GM19025 (cell line): Measurements from ENCODE around the gene COQ6.
A peak's percentile ranks its signal among the peaks of the same experiment; 100 is the strongest.
"Not testable (repeated sequence)": the region's sequence is repeated elsewhere in the genome, so short reads cannot be mapped to it uniquely, and the experiment has no call there.

Source experiments
- ATAC-seq: cut with Tn5 transposase; IDR thresholded peaks from one replicate; pipeline ENCODE4 v1.9.1; 2021; ENCODE audit warnings: mild to moderate bottlenecking, low read depth, moderate library complexity; ENCODE audit not compliant: unreplicated experiment

Gene COQ6

GRCh38 chr14:73949752-73950734 lies at the start of gene COQ6, which contains the start of gene FAM161B:
TSS of gene COQ6 (plus strand) at chr14:73950302. CDS start at chr14:73950333, 31 bp downstream.
TSS of gene FAM161B (minus strand) at chr14:73950094. CDS start at chr14:73950026, 68 bp downstream.
- peak; percentile 90 for ATAC-seq

- ATAC-seq: no peak
These were observed 47.1 kb upstream of the COQ6 start for GRCh38 chr14:73903028-73903427.

- no peak for ATAC-seq
These were observed 40.4 kb upstream of the COQ6 start for GRCh38 chr14:73909681-73910080.

- no peak for ATAC-seq
These were observed 36.8 kb upstream of the COQ6 start for GRCh38 chr14:73913256-73913655.

GRCh38 chr14:73916324-73916723 lies 33.8 kb upstream of the COQ6 start:
- ATAC-seq: no peak

- ATAC-seq: not testable (repeated sequence)
These were observed 30.6 kb upstream of the COQ6 start for GRCh38 chr14:73919457-73919856.

GRCh38 chr14:73924337-73924736 lies 25.8 kb upstream of the COQ6 start:
- no peak for ATAC-seq

- ATAC-seq: no peak
These were observed 14.4 kb upstream of the COQ6 start for GRCh38 chr14:73935666-73936065.

GRCh38 chr14:73936548-73936947 lies 13.6 kb upstream of the COQ6 start:
- no peak for ATAC-seq

GRCh38 chr14:73937012-73937411 lies 13.1 kb upstream of the COQ6 start:
- ATAC-seq: no peak

- no peak for ATAC-seq
These were observed 7.9 kb upstream of the COQ6 start for GRCh38 chr14:73942180-73942579.

- no peak for ATAC-seq
These were observed 7.0 kb upstream of the COQ6 start for GRCh38 chr14:73943083-73943482.

GRCh38 chr14:73944432-73945158 lies 5.5 kb upstream of the COQ6 start:
- no peak for ATAC-seq

GRCh38 chr14:73945159-73945670 lies 4.9 kb upstream of the COQ6 start:
- no peak for ATAC-seq

GRCh38 chr14:73953731-73954130 lies 3.6 kb downstream of the COQ6 start:
- no peak for ATAC-seq

GRCh38 chr14:73955674-73956073 lies 5.6 kb downstream of the COQ6 start:
- ATAC-seq: no peak

GRCh38 chr14:73958591-73958990 lies 8.5 kb downstream of the COQ6 start:
- no peak for ATAC-seq

- ATAC-seq: no peak
These were observed 11.1 kb downstream of the COQ6 start for GRCh38 chr14:73961192-73961591.

- no peak for ATAC-seq
These were observed 15.1 kb downstream of the COQ6 start for GRCh38 chr14:73965216-73965615.

GRCh38 chr14:73968885-73969284 lies 18.8 kb downstream of the COQ6 start:
- no peak for ATAC-seq

- no peak for ATAC-seq
These were observed 23.4 kb downstream of the COQ6 start for GRCh38 chr14:73973497-73973896.
